ENCODE measurements around the gene KLHL40.

KLHL40 gene

DNA sequence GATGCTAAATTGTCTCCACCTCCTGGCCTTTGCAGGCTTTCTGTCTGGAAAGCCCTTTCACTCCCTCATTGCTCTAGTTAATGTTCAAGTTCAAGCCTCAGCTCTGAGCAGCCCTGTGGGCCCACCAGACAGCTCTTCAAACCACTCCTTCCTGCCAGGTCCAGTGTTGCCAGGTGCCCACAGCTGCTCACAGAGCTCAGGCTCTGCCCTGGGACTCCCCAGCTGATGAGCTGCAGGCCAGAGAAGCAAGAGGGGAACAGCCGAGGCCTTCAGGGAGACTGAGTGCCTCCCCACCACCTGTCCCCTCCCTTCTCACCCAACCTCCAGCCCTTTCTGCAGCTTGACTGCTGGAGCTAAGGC lies 33.1 kb upstream of the KLHL40 start:
- no peak overlapping the region for H3K4me3 ChIP-seq (ENCODE audit: low read depth, low read length)
- no peaks in the 10 kb centered on the region for H3K36me3 ChIP-seq
- no peaks in the 10 kb centered on the region for H3K9me3 ChIP-seq
- peaks cover 5% of the 10 kb centered on the region; the same call in 1 of the 2 replicates for H3K4me1 ChIP-seq
- TF ChIP-seq, protein P1, sequence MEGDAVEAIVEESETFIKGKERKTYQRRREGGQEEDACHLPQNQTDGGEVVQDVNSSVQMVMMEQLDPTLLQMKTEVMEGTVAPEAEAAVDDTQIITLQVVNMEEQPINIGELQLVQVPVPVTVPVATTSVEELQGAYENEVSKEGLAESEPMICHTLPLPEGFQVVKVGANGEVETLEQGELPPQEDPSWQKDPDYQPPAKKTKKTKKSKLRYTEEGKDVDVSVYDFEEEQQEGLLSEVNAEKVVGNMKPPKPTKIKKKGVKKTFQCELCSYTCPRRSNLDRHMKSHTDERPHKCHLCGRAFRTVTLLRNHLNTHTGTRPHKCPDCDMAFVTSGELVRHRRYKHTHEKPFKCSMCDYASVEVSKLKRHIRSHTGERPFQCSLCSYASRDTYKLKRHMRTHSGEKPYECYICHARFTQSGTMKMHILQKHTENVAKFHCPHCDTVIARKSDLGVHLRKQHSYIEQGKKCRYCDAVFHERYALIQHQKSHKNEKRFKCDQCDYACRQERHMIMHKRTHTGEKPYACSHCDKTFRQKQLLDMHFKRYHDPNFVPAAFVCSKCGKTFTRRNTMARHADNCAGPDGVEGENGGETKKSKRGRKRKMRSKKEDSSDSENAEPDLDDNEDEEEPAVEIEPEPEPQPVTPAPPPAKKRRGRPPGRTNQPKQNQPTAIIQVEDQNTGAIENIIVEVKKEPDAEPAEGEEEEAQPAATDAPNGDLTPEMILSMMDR (IDR thresholded peaks at IDR 0.05; ENCODE audit: low read depth, low read length): no peak
- H3K27me3 ChIP-seq: no peaks in the 10 kb centered on the region
- no peak for DNase-seq

DNA sequence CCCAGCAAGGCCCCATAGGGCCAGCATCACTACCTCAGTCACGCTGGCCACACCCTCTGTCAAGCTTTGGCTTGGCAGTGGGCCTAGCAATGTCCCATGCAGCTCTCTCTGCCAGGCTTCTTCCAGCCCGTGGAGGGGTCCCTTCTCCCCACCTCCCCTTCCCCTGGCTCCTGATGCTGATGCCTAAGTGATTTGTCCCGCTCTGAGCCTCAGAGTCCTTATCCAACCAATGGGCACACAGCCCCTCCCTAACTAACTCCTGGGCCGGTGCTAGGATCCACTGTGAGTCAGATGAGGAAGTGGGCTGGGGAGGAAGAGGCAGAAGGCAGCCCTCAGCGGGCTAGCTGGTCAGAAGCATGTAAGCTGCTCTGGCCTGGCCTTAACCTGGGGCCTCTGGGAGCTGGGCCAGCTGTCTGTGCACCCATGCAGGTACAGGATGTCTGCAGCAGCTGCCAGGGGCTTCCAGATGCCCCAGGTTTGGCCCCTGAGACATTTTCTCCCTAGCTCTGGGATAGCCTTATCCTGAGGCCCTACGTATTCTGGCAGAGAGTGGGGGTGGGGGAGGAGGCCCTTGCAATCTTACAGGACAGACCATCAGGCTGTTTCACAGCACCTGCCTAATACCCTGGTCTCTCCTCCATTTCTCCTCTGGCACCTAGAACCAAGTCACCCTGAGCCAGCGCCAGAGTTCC lies 32.6 kb upstream of the KLHL40 start:
- H3K9me3 ChIP-seq: no peaks in the 10 kb centered on the region
- H3K4me1 ChIP-seq: peaks cover 5% of the 10 kb centered on the region; the same call in 1 of the 2 replicates
- peak; percentile 36 for DNase-seq
- H3K27me3 ChIP-seq: no peaks in the 10 kb centered on the region
- peak overlapping the region; percentile 53 for H3K4me3 ChIP-seq (ENCODE audit: low read depth, low read length)
- no peaks in the 10 kb centered on the region for H3K36me3 ChIP-seq
- TF ChIP-seq, protein P1 (IDR thresholded peaks at IDR 0.05; ENCODE audit: low read depth, low read length): no peak

DNA sequence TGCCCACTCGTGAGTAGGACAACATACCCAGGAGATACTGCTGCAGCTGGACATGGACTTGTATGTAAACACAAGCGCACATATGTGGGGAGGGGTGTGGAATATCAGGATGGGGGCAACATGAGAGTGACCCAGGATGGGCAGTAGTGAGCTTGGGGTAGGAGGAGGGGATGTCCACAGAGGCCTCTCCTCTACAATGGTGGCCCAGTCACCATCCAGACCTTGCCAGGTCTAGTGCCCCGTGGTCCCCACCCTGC lies 32.1 kb upstream of the KLHL40 start:
- H3K4me3 ChIP-seq (ENCODE audit: low read depth, low read length): peak overlapping the region; percentile 53
- H3K9me3 ChIP-seq: no peaks in the 10 kb centered on the region
- TF ChIP-seq, protein P1 (IDR thresholded peaks at IDR 0.05; ENCODE audit: low read depth, low read length): no peak
- DNase-seq: no peak
- H3K4me1 ChIP-seq: peaks cover 5% of the 10 kb centered on the region; the same call in 1 of the 2 replicates
- no peaks in the 10 kb centered on the region for H3K36me3 ChIP-seq
- no peaks in the 10 kb centered on the region for H3K27me3 ChIP-seq

DNA sequence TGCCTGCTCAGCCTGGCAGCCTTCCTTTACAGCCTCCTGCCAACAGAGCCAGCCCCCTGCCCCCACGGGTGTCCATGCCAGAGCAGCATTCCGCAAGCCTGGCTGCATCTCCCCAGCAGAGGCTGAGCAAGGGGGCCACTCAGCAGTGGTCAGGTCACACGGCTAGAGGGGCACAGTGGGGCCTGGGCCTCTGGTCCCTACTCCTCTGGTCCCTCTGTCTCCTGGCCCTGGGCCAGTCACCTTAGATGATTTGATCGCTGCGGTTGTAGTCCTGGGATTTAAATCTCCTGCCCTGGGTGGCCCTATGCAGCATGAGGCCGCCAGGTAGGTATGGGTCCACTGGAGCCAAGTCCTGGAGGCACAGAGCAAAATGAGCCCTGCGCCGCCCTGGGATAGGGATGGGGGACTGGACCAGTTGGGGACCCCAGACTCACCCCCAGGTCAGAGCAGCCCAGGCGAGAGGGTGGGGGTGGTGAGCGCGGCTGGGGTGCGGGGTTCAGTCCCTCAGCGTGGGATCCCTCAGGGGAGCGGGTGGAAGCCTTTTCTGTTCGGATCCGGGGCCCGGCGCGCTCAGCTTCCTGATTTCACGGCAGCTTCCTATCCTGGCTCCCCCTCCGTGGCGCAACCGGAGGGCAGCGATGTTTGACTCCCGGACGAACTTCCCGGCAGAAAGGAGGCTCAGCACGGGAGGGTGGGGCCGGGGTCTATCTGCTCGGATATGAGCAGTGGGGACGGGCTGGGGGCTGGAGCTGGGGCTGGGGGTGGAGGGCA lies 31.6 kb upstream of the KLHL40 start, which contains the start of gene ZBTB47:
Gene ZBTB47, plus strand, starts transcription at position 138 of the 771 bp plus-strand sequence. CDS start 4,659 bp downstream, outside the sequence.
- H3K9me3 ChIP-seq: no peaks in the 10 kb centered on the region
- H3K4me3 ChIP-seq (ENCODE audit: low read depth, low read length): peak within 1 kb of the TSS; percentile 53
- peaks cover 5% of the 10 kb centered on the region; the same call in 1 of the 2 replicates for H3K4me1 ChIP-seq
- H3K27me3 ChIP-seq: no peaks in the 10 kb centered on the region
- no peaks in the 10 kb centered on the region for H3K36me3 ChIP-seq
- no peak for DNase-seq
- TF ChIP-seq, protein P1 (IDR thresholded peaks at IDR 0.05; ENCODE audit: low read depth, low read length): no peak

DNA sequence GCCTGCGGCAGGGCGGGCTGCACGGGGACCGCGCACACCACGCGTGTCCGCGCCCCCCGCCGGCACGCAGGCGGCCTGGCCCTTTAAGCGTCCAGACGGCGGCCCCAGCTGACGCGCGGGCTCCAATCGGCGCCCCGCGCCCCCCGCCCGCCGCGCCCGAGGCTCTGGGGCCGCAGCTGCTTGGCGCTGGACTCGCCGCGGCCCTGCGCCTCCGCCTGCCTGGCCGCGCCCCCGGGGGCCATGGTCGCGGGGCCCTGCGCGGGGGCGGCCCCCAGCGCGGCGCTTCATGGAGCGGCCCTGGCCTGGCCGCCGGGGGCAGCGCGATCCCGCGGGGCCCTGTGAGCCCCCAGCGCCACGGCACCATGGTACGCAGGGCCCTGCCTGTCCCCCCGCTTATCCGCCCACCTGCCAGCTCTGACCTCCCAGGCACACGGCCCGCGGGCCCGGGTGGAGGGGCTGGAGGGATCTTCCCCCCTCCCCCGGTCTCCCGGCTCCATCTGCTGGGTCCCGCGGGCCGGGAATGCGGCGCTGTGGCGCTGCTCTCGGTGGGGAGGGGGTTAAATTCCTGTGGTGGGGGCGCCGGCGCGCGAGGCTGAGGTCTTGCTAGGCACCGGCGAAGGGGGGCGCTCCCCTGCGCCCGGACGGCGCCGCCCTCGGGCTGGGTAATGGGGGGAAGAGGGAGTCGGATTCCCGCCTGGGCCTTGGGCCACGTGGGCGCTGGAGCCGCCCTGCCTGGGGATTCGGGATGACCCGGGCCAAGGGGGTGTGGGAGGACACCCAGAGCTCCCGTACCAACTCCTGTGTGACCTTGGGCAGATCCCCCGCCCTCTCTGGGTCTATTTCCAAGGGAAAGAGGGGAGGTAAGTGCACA lies 30.8 kb upstream of the KLHL40 start:
- Histone ChIP-seq H3K9me3 (no peaks in the 10 kb centered on the region), H3K4me3 (ENCODE audit: low read depth, low read length) (peak overlapping the region; percentile 53), H3K36me3 (no peaks in the 10 kb centered on the region), H3K4me1 (peaks cover 5% of the 10 kb centered on the region; the same call in 1 of the 2 replicates), H3K27me3 (no peaks in the 10 kb centered on the region)
- TF ChIP-seq, protein P1 (IDR thresholded peaks at IDR 0.05; ENCODE audit: low read depth, low read length): no peak
- peak; percentile 47 for DNase-seq
